IMR-90 (cell line): ENCODE results near the gene LRRFIP1. TPM values are rescaled to one million over a fixed set of nuclear protein-coding genes. Genes with fewer than 3 reads are reported as not detected.

Experiments
- ATAC-seq: fragments of 200-7000 bp; cut with Tn5 transposase; 2 replicates; pipeline ENCODE4 v1.9.1; 2020; ENCODE audit warnings: low read depth, mild to moderate bottlenecking, moderate library complexity
- BruUV-seq: library from RNA; stranded (reverse); fragments of 400-500 nt; replicated peaks from 2 replicates; lab custom pipeline; 2021; lab: Mats Ljungman, UMichigan
- CTCF ChIA-PET: fragments of 300-600 bp; formaldehyde crosslinking; extraction: SDS; loops from one replicate; lab custom pipeline; 2021; ENCODE audit warnings: antibody characterized with exemption; lab: Yijun Ruan, JAX
- POLR2A ChIA-PET: fragments of 300-600 bp; sonication (Branson Sonifier 250); formaldehyde crosslinking; loops from one replicate; lab custom pipeline; 2022; ENCODE audit warnings: antibody characterized with exemption; ENCODE audit not compliant: unreplicated experiment; lab: Charles Lee
- DNase-seq: peaks from one replicate; pipeline ENCODE4 v3.0.0; 2013
- H2AFZ ChIP-seq: replicated peaks from 2 replicates; pipeline ENCODE3; 2013; ENCODE audit warnings: low read length, mild to moderate bottlenecking; ENCODE audit not compliant: poor library complexity
- H2AK5ac ChIP-seq: 2 replicates; pipeline ENCODE4 v1.6.1; 2013; ENCODE audit warnings: low read depth, low read length, inconsistent platforms
- H2AK9ac ChIP-seq: replicated peaks from 2 replicates; pipeline ENCODE3; 2013; ENCODE audit warnings: mild to moderate bottlenecking, low read depth, low read length, moderate library complexity; ENCODE audit not compliant: poor library complexity
- H2BK120ac ChIP-seq: 2 replicates; pipeline ENCODE4 v1.6.1; 2013; ENCODE audit warnings: low read depth, low read length, inconsistent platforms
- H2BK15ac ChIP-seq: 3 replicates; pipeline ENCODE4 v1.6.1; 2013; ENCODE audit warnings: low read depth, low read length, inconsistent platforms
- H2BK20ac ChIP-seq: 2 replicates; pipeline ENCODE4 v1.6.1; 2013; ENCODE audit warnings: low read depth, mild to moderate bottlenecking, inconsistent platforms, low read length, moderate library complexity
- H2BK5ac ChIP-seq: 2 replicates; pipeline ENCODE4 v1.6.1; 2013; ENCODE audit warnings: mild to moderate bottlenecking, low read depth, low read length, inconsistent platforms; ENCODE audit not compliant: poor library complexity, severe bottlenecking
- H3K14ac ChIP-seq: replicated peaks from 2 replicates; pipeline ENCODE4 v1.6.1; 2013; ENCODE audit warnings: low read depth, low read length, inconsistent platforms
- H3K18ac ChIP-seq: 2 replicates; pipeline ENCODE4 v1.6.1; 2013; ENCODE audit warnings: low read depth, low read length, control low read depth
- H3K23ac ChIP-seq: 2 replicates; pipeline ENCODE4 v1.6.1; 2013; ENCODE audit warnings: low read depth, low read length, inconsistent platforms
- H3K27ac ChIP-seq: 2 replicates; pipeline ENCODE4 v1.5.1; 2013; ENCODE audit warnings: mild to moderate bottlenecking, control low read depth, low read length; ENCODE audit not compliant: insufficient read depth
- H3K27me3 ChIP-seq: 2 replicates; pipeline ENCODE4 v1.6.1; 2013; ENCODE audit warnings: low read length; ENCODE audit not compliant: control insufficient read depth, insufficient read depth
- H3K36me3 ChIP-seq: 2 replicates; pipeline ENCODE4 v1.6.1; 2013; ENCODE audit warnings: low read length, mixed read lengths; ENCODE audit not compliant: control insufficient read depth, insufficient read depth
- H3K4ac ChIP-seq: 2 replicates; pipeline ENCODE4 v1.6.1; 2013; ENCODE audit warnings: low read depth, low read length, inconsistent platforms
- H3K4me1 ChIP-seq: 2 replicates; pipeline ENCODE4 v1.6.1; 2013; ENCODE audit warnings: low read length, mixed read lengths; ENCODE audit not compliant: control insufficient read depth, insufficient read depth
- H3K4me2 ChIP-seq: 2 replicates; pipeline ENCODE4 v1.6.1; 2013; ENCODE audit warnings: low read depth, mild to moderate bottlenecking, control low read depth, low read length, moderate library complexity
- H3K4me3 ChIP-seq: 2 replicates; pipeline ENCODE4 v1.5.1; 2013; ENCODE audit warnings: low read depth, mild to moderate bottlenecking, control low read depth, low read length, moderate library complexity; ENCODE audit not compliant: insufficient read depth
- H3K56ac ChIP-seq: 2 replicates; pipeline ENCODE4 v1.6.1; 2013; ENCODE audit warnings: low read length, inconsistent platforms; ENCODE audit not compliant: insufficient read depth; ENCODE audit errors: extremely low read depth
- H3K79me1 ChIP-seq, 2 experiments: 2 replicates each; pipeline ENCODE4 v1.6.1; 2013; ENCODE audit warnings: low read length in 2 of 2, inconsistent platforms in 1 of 2, low read depth in 1 of 2
- H3K9ac ChIP-seq: 2 replicates; pipeline ENCODE4 v1.6.1; 2013; ENCODE audit warnings: low read depth, low read length, control low read depth
- H3K9me1 ChIP-seq: 2 replicates; pipeline ENCODE4 v1.6.1; 2013; ENCODE audit warnings: low read length, inconsistent platforms; ENCODE audit not compliant: insufficient read depth
- H3K9me3 ChIP-seq: 2 replicates; pipeline ENCODE4 v1.6.1; 2013; ENCODE audit warnings: low read length; ENCODE audit not compliant: control insufficient read depth, insufficient read depth
- H4K20me1 ChIP-seq: 2 replicates; pipeline ENCODE4 v1.6.1; 2013; ENCODE audit warnings: low read length, inconsistent platforms; ENCODE audit not compliant: insufficient read depth
- H4K5ac ChIP-seq: 2 replicates; pipeline ENCODE4 v1.6.1; 2013; ENCODE audit warnings: mild to moderate bottlenecking, low read depth, low read length, control low read depth
- H4K8ac ChIP-seq, 2 experiments: 2 replicates each; pipeline ENCODE4 v1.6.1; 2013; ENCODE audit warnings: low read depth in 2 of 2, low read length in 2 of 2, control low read depth in 1 of 2, inconsistent platforms in 1 of 2
- H4K91ac ChIP-seq: 2 replicates; pipeline ENCODE4 v1.6.1; 2013; ENCODE audit warnings: low read depth, low read length, inconsistent platforms; ENCODE audit not compliant: insufficient read depth
- FOS ChIP-seq: fragments of 150-350 bp; IDR thresholded peaks from 2 replicates; pipeline ENCODE4 v1.6.1; 2016; ENCODE audit warnings: low read depth, low read length
- MAFK ChIP-seq: IDR thresholded peaks from 2 replicates; pipeline ENCODE4 v1.6.1; 2012; ENCODE audit warnings: low read depth, low read length, improper control_type of control experiment
- POLR2A ChIP-seq: IDR thresholded peaks from 2 replicates; pipeline ENCODE4 v1.6.1; 2012; ENCODE audit warnings: mild to moderate bottlenecking, low read depth, low read length
- WGBS, 2 experiments: methylation state at CpG; one replicate each; pipeline versions ENCODE4 v1.1.5 to v1.1.7; 2013; ENCODE audit warnings: missing lambda C conversion rate in 2 of 2; ENCODE audit not compliant: insufficient read length in 1 of 2; ENCODE audit errors: extremely low coverage in 2 of 2; 5-methylcytosine and 5-hydroxymethylcytosine counted together
- dilution Hi-C: fragments of 300-500 bp; cut with HindIII; formaldehyde crosslinking; loops from one replicate; pipeline ENCODE4 v1.14.3; 2018; ENCODE audit warnings: low sequenced_read_pairs; ENCODE audit not compliant: unreplicated experiment
- in situ Hi-C: fragments of 300-500 bp; cut with MboI; formaldehyde crosslinking; loops from 3 replicates; pipeline ENCODE4 v1.14.3; 2019; ENCODE audit warnings: low sequenced_read_pairs, inconsistent platforms, mixed read lengths
- intact Hi-C: fragments of 100-400 bp; cut with micrococcal nuclease; formaldehyde crosslinking; loops from 2 replicates; pipeline ENCODE4 v1.10.0; 2022
- polyA plus RNA-seq, 3 experiments: library from polyadenylated mRNA; depleted of rRNA; stranded (reverse); fragments of >200 nt; gene quantifications; 2 replicates each; pipeline ENCODE4 v1.2.3, GENCODE V29; 2012; ENCODE audit warnings: low replicate concordance in 1 of 3
- total RNA-seq: library from RNA; depleted of rRNA; stranded (reverse); fragments of >200 nt; gene quantifications from 2 replicates; pipeline ENCODE4 v1.2.3, GENCODE V29; 2012

Gene LRRFIP1
- total and polyA plus RNA-seq, 2 of the 4 experiments (the other 2 are of a cell fraction): 52.2 to 54.4 TPM

- Histone ChIP-seq H4K5ac (no peak overlapping the region), H2AK9ac (peak overlapping the region; percentile 35), H2AFZ (no peak overlapping the region), H3K23ac (peak overlapping the region; percentile 39; the same call in 1 of the 2 replicates), H3K9ac (no peak overlapping the region), H3K27ac (peak overlapping the region; percentile 36; the same call in 1 of the 2 replicates), H3K4ac (peak overlapping the region; percentile 17), H4K91ac (peak overlapping the region; percentile 7; the same call in 1 of the 2 replicates), H2BK15ac (no peak overlapping the region), H2BK120ac (peak overlapping the region; percentile 6; the same call in 1 of the 2 replicates), H3K56ac (peak overlapping the region; percentile 43; the same call in 1 of the 2 replicates), H4K20me1 (peaks cover 60% of the 10 kb centered on the region), H3K4me1 (peaks cover 21% of the 10 kb centered on the region), H3K36me3 (peaks cover 19% of the 10 kb centered on the region), H2BK5ac (peak overlapping the region; percentile 63), H3K9me1 (peaks cover 28% of the 10 kb centered on the region), H3K27me3 (no peaks in the 10 kb centered on the region), H3K9me3 (no peaks in the 10 kb centered on the region), H3K4me3 (no peak overlapping the region), H2BK20ac (no peak overlapping the region), H4K8ac (peak overlapping the region in 1 of 2 experiments; percentile 34; a peak in 2 of 4 replicates), H2AK5ac (peak overlapping the region; percentile 18; the same call in 1 of the 2 replicates), H3K4me2 (peak overlapping the region; percentile 55), H3K14ac (0 out of 2 replicates have a peak overlapping the region, but pooled peaks have one; percentile 14), H3K18ac (no peak overlapping the region), H3K79me1 (peaks cover 24 to 78% of the 10 kb centered on the region in 2 experiments)
- BruUV-seq: no TSS peak
- POLR2A ChIA-PET: no interaction called here
- ATAC-seq (peak; percentile 77), DNase-seq (peak; percentile 66)
- dilution Hi-C loops (no loop called here), in situ Hi-C loops (no loop called here), intact Hi-C loops (no loop called here)
- no peak for TF ChIP-seq MAFK
- TF ChIP-seq POLR2A: no peak
- TF ChIP-seq FOS: 0 out of 2 replicates have a peak, but pooled peaks have one; percentile 2
- CTCF ChIA-PET: interaction anchor here (1.2 to 1.3 kb wide), 2 partner anchors 30 to 41 kb away, joined by 4 to 5 read pairs; no protein-coding TSS in a partner anchor
- 22% methylated on average over 4 of the region's 14 CpGs; no CpG with 5 or more reads in 1 of the 2 experiments for WGBS, 2 experiments
Measured at GRCh38 chr2:237714690-237715458, 87.5 kb downstream of the LRRFIP1 start.
